GM12878 (cell line): ENCODE results near the gene DIAPH3. TPM values are rescaled to one million over a fixed set of nuclear protein-coding genes. Genes with fewer than 3 reads are reported as not detected.
A peak's percentile ranks its signal among the peaks of the same experiment; 100 is the strongest.

Experiments
- E2F4 ChIP-seq: IDR thresholded peaks from 2 replicates; pipeline ENCODE4 v1.6.1; 2012; ENCODE audit warnings: low read depth, low read length, improper control_type of control experiment
- ETV6 ChIP-seq, 2 experiments: fragments of 450-650 bp in 1 of 2; IDR thresholded peaks in 1 of 2; conservative IDR thresholded peaks in 1 of 2; 2 replicates each; pipeline ENCODE4 v1.6.1; 2014; ENCODE audit warnings: antibody characterized with exemption in 1 of 2, borderline replicate concordance in 1 of 2, low read depth in 1 of 2, mild to moderate bottlenecking in 1 of 2, moderate library complexity in 1 of 2
- FOS ChIP-seq: IDR thresholded peaks from 3 replicates; pipeline ENCODE4 v1.6.1; 2011; ENCODE audit warnings: borderline replicate concordance; ENCODE audit not compliant: insufficient read length; ENCODE audit errors: extremely low read depth
- GABPA ChIP-seq: IDR thresholded peaks from 2 replicates; pipeline ENCODE4 v1.6.1; 2014; ENCODE audit warnings: antibody characterized with exemption, low read depth, mild to moderate bottlenecking, inconsistent platforms
- HCFC1 ChIP-seq: fragments of 150-350 bp; IDR thresholded peaks from 2 replicates; pipeline ENCODE4 v1.6.1; 2014; ENCODE audit warnings: low read length
- IKZF1 ChIP-seq: fragments of 450-650 bp; conservative IDR thresholded peaks from 2 replicates; pipeline ENCODE4 v1.6.1; 2017; ENCODE audit warnings: antibody characterized with exemption, mild to moderate bottlenecking
- KDM1A ChIP-seq: fragments of 200-600 bp; sonication (generic); IDR thresholded peaks from 2 replicates; pipeline ENCODE4 v1.6.1; 2016; ENCODE audit warnings: borderline replicate concordance
- MTA3 ChIP-seq: IDR thresholded peaks from 2 replicates; pipeline ENCODE4 v1.6.1; 2012; ENCODE audit warnings: low read length, inconsistent platforms, borderline replicate concordance
- PKNOX1 ChIP-seq: fragments of 450-650 bp; IDR thresholded peaks from 2 replicates; pipeline ENCODE4 v1.6.1; 2016; ENCODE audit warnings: mild to moderate bottlenecking
- PRDM15 ChIP-seq: fragments of 450-650 bp; formaldehyde crosslinking; IDR thresholded peaks from 2 replicates; pipeline ENCODE4 v1.4.0; 2020; ENCODE audit warnings: mild to moderate bottlenecking, moderate library complexity
- SRF ChIP-seq, 2 experiments: IDR thresholded peaks; 2 replicates each; pipeline ENCODE4 v1.6.1; 2011; ENCODE audit warnings: low read depth in 2 of 2, low read length in 2 of 2, mild to moderate bottlenecking in 1 of 2, moderate library complexity in 1 of 2
- TBL1XR1 ChIP-seq: IDR thresholded peaks from 2 replicates; pipeline ENCODE4 v1.6.1; 2012; ENCODE audit warnings: low read depth, low read length, improper control_type of control experiment
- ZBTB33 ChIP-seq: fragments of 450-650 bp; IDR thresholded peaks from 2 replicates; pipeline ENCODE4 v1.6.1; 2017; ENCODE audit warnings: mild to moderate bottlenecking
- ZBTB4 ChIP-seq: fragments of 450-650 bp; formaldehyde crosslinking; IDR thresholded peaks from 2 replicates; pipeline ENCODE4 v1.4.0; 2022; ENCODE audit warnings: mild to moderate bottlenecking, moderate library complexity
- ZZZ3 ChIP-seq: IDR thresholded peaks from 2 replicates; pipeline ENCODE4 v1.6.1; 2011; ENCODE audit warnings: low read depth; ENCODE audit not compliant: control insufficient read depth, insufficient read length
- polyA plus RNA-seq, 11 experiments: library from polyadenylated mRNA; depleted of rRNA in 4 of 11; unstranded in 6 of 11; stranded (reverse) in 5 of 11; fragments of >200 nt; fragmentation: Nextera tagmentation in 4 of 11; fragmentation: Illumina TruSeq in 1 of 11; extraction: Ambion mirVana in 4 of 11; extraction: Trizol in 1 of 11; gene quantifications; 1 replicate in 1 of 11; 2 replicates in 10 of 11; pipeline versions ENCODE4 v1.2.1 to v1.2.3, GENCODE V29; 2011 to 2016; ENCODE audit warnings: inconsistent platforms in 2 of 11, missing spikeins in 2 of 11, low read depth in 1 of 11
- total RNA-seq, 4 experiments: library from RNA; depleted of rRNA in 3 of 4; stranded (reverse); fragments of >200 nt in 3 of 4; fragmentation: Illumina TruSeq in 1 of 4; extraction: Trizol in 1 of 4; gene quantifications; 2 replicates each; pipeline versions ENCODE4 v1.2.1 to v1.2.3, GENCODE V29; 2013 to 2021

Gene DIAPH3
- total and polyA plus RNA-seq, 10 of the 15 experiments (the other 5 are each of a cell fraction or from before 2014, with no cell fraction given): 10.1 to 25.2 (median 15.4) TPM

- TF ChIP-seq ZBTB4: no peak
- TF ChIP-seq IKZF1: peak; percentile 57
- peak; percentile 96 for TF ChIP-seq GABPA
- TF ChIP-seq KDM1A: no peak
- TF ChIP-seq ZBTB33: no peak
- TF ChIP-seq PKNOX1: peak; percentile 99
- TF ChIP-seq SRF (IDR thresholded peaks at IDR 0.05; ENCODE audit: low read depth in 2 of 2, low read length in 2 of 2): no peak
- TF ChIP-seq HCFC1: peak; percentile 39; the same call in 1 of the 2 replicates
- no peak for TF ChIP-seq ETV6 (conservative IDR thresholded peaks at IDR 0.05 in 1 of 2, IDR thresholded peaks at IDR 0.05 in 1 of 2; ENCODE audit: borderline replicate concordance in 1 of 2, low read depth in 1 of 2)
- no peak for TF ChIP-seq TBL1XR1
- peak; percentile 60 for TF ChIP-seq FOS
- TF ChIP-seq E2F4: peak; percentile 100
- no peak for TF ChIP-seq MTA3
- TF ChIP-seq PRDM15: no peak
- no peak for TF ChIP-seq ZZZ3
Measured at GRCh38 chr13:60163478-60164233, at the start of gene DIAPH3 (continued).
